GM12874 (cell line): ENCODE measurements around the gene EXOC6B.

Experiments used
- TF ChIP-seq, protein P1 (sequence below): IDR thresholded peaks from 2 replicates; pipeline ENCODE4 v1.5.1; 2011; ENCODE audit warnings: low read depth, mild to moderate bottlenecking, control low read depth, low read length, moderate library complexity; ENCODE audit not compliant: insufficient read depth

Gene EXOC6B

DNA sequence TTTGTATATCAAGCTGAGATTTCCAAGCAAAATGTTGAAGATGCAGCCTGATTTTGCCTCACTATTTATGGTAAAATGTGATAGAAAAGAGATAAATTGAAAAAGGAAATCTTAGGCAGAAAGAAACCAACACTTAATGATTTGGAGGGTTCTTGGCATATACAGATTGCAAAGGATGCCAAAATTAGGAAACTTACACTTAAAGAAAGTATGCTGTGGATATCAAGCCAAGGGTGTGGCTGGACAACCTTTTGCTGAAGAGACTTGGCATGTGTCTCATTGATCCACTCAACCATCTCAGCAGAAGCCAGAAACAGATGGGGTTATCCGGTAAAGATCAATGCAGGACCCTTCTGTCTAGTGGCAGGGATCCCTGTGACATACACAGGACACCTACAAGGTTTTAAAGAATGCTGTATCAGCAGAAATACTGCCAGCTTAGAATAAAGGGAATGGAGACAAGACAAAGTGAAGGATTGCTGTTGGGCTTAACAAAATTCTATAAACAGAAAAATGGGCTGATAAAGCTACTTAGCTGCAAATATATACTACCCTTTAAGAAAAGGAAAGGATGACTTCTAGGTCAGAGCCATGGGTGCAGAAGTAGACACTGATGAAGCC, 570.9 kb downstream of the EXOC6B start:
- TF ChIP-seq, protein P1, sequence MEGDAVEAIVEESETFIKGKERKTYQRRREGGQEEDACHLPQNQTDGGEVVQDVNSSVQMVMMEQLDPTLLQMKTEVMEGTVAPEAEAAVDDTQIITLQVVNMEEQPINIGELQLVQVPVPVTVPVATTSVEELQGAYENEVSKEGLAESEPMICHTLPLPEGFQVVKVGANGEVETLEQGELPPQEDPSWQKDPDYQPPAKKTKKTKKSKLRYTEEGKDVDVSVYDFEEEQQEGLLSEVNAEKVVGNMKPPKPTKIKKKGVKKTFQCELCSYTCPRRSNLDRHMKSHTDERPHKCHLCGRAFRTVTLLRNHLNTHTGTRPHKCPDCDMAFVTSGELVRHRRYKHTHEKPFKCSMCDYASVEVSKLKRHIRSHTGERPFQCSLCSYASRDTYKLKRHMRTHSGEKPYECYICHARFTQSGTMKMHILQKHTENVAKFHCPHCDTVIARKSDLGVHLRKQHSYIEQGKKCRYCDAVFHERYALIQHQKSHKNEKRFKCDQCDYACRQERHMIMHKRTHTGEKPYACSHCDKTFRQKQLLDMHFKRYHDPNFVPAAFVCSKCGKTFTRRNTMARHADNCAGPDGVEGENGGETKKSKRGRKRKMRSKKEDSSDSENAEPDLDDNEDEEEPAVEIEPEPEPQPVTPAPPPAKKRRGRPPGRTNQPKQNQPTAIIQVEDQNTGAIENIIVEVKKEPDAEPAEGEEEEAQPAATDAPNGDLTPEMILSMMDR, result no peak

DNA sequence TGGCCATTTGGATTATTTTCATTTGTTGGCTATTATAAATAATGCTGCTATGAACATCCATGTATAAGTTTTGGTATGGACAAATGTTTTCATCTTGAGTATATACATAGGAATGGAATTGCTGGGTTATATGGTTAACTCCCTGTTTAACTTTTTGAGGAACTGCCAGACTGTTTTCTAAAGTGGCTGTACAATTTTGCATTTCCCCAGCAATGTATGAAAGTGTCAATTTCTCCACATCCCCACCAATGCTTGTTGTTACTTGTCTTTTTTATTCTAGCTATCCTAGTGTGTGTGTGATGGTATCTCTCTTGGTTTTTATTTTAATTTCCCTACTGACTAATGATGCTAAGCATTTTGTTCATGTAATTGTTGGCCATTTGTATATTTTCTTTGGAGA, 587.5 kb downstream of the EXOC6B start:
- TF ChIP-seq, protein P1, result no peak

DNA sequence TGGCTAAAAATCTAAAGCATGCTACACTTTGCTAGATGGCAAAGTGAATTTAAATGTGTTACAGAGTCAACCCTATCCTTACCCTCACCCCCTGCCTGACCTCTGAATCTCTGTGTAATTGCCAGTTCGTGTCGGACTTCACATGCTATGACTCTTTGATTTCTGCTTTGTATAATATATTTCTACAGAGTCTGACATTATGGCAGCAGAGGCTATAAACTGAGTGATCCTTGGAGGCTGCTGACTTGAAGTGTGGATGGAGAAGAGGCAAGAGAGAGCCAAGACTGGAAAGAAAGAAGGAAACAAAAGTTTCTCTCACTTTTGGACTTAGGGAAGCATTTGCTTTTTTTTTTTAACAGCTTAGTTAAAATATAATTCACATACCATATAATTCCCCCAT, 588.3 kb downstream of the EXOC6B start:
- TF ChIP-seq, protein P1, result no peak

DNA sequence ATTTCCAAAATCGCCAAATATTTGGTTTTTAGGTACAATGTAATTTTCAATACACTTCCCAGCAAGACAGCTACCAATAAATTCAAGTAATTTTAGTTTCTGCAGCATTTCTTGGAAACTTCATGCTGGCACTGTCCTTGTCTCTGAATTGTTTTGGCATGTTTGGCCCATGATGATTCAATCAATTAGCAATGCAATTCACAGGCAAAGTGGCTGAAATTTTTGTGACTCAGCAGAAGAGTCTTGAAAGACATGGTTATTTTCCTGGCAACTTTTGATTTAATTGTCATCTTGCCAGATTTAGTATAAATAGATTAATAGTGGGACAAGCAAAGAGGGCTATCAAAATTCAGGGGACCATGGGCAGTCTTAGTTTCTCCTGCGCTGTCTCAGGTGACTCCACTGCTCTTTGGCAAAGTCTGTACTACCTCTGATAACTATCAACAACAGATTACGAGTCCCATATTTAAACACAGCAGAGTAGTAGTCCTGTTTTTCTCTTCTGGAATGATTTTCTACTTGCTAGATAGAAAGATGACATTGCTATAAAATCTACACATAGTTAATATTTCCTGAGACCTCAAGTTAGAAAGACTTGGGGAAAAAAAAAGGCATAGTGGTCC, 589.3 kb downstream of the EXOC6B start:
- TF ChIP-seq, protein P1, result no peak

- TF ChIP-seq, protein P1, result no peak
Measured at GRCh38 chr2:72235497-72236415, 590.1 kb downstream of the EXOC6B start.

GRCh38 chr2:72233211-72233610, 592.6 kb downstream of the EXOC6B start:
- TF ChIP-seq, protein P1, result no peak
